Measurements from ENCODE around the gene RPS6KC1.
A peak's percentile ranks its signal among the peaks of the same experiment; 100 is the strongest.
"Not testable (repeated sequence)": the region's sequence is repeated elsewhere in the genome, so short reads cannot be mapped to it uniquely, and the experiment has no call there.

The RPS6KC1 gene

DNA sequence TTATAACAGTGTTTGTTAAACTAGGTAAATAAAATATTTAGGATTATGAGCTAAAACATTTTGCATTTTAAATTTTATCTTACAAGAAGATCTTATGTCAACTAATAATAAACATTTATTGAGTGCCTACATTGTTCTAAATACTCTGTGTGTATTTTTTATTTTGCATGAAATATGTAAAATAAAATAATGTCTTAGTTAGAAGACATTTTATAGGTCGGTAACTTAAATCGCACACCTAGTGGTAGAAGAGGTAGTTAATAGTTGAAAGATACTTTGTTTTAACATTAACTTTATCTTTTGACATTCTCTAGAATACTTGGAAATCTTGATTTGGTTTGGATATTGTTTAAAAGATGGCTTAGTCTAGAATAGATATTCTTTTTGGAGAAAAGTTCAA, 60.5 kb downstream of the RPS6KC1 start:
- DNase-seq = no peak

DNA sequence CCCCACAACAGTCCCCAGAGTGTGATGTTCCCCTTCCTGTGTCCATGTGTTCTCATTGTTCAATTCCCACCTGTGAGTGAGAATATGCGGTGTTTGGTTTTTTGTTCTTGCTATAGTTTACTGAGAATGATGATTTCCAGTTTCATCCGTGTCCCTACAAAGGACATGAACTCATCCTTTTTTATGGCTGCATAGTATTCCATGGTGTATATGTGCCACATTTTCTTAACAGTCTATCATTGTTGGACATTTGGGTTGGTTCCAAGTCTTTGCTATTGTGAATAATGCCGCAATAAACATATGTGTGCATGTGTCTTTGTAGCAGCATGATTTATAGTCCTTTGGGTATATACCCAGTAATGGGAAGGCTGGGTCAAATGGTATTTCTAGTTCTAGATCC, 61.7 kb downstream of the RPS6KC1 start:
- not testable (repeated sequence) for DNase-seq

DNA sequence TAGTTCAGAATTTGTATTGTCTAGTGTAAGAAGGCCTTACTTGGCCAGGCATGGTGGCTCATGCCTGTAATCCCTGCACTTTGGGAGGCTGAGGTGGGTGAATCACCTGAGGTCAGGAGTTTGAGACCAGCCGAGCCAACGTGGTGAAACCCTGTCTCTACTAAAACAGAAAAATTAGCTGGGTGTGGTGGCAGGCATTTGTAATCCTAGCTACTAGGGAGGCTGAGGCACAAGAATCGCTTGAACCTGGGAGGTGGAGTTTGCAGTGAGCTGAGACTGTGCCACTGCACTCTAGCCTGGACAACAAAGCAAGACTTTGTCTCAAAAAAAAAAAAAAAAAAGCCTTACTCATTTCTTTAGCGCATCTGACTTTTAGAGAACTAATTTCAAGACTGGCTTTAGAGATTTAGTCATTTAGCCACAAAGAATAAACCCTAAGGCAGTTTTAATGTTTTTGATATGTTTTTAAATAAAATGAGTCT, 66.7 kb downstream of the RPS6KC1 start:
- not testable (repeated sequence) for DNase-seq

DNA sequence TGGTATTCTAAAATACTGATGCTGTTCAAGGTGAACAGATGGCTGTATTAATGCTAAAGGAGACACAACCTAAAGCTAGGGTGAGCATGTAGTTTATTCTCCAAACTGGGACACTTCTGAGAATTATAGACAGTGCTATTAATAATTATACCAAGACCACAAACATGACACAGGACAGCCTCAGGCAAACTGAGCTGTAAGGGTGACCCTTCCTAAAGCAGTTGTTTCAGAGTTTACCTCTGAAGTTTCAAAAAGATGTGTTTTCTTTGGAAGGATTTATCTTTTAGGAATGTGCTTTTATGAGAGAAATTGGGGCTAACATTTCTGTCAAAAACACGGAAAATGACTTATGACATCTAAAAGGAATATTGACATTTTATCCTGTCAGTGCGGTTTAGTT, 68.8 kb downstream of the RPS6KC1 start:
- DNase-seq = no peak

DNA sequence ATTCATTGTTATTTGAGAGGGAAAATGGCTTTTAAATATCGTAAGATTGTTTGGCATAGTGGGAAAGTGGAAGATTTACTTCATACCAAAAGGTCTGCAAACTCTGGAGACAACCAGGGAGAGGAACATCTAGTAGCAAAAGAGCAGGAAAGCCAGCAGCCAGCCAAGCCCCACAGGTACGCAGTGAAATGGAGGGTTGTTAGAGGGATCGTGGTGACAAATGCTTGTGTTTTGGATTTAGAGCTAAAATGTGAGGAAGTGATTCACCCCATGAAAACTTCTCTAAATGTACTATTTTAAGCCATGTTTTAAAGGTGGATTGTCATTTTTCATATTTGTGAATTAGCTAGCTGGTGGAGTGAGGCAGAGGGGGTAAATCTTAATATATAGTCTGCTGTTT, 69.3 kb downstream of the RPS6KC1 start:
- DNase-seq = peak; percentile 13

DNA sequence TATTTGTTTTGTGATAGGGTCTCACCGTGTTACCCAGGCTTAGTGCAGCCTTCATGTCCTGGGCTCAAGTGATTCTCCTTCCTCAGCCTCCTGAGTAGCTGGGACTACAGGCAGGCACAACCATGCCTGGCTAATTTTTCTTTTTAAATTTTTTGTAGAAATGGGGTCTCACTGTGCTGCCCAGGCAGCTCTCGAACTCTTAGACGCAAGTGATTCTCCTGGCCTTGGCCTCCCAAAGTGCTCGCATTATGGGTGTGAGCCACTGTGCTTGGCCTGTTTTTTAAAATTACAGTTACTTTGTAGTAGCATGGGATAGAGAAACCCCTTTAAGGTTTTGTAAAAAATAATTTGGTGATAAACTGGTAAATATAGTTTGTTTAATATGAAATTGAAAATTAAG, 69.9 kb downstream of the RPS6KC1 start:
- DNase-seq = no peak

DNA sequence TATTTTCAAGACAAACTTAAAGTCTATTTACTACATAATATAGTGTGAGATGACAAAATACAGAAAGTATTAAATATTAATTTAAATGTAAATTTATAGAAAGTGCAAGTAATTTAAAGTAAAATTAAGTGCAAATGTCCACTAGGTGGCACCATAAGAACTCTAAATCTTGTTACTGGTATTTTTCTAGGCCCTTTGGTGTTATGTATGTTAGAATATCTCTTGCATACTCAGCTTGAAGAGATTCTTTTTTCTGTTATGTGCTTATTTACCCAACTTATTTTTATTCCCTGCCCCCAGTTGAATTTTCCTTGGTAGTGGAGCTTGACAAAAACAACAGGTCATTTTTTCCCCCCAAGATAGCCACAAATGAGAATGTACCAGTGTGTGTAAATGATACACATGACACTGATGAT, 71.5 kb downstream of the RPS6KC1 start:
- DNase-seq = peak; percentile 64

DNA sequence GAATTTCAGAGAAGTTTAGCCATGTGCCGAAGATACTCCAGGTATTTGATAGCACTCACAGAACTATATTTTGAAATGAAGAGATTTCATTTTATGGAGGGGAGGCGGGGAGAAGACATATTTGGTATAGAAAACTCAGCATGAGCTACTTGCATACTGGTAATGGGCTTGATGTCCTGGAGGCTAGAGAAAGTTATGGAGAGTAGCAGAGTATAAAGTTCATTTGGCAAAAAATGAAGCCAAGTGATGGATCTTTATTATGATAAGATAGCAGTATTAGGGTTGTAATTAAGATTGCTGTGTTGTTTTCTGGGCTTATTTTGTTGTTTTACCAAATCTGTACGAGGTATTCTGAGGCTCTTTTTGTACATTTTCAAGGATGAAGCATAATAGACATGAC, 72.0 kb downstream of the RPS6KC1 start:
- DNase-seq = no peak

DNA sequence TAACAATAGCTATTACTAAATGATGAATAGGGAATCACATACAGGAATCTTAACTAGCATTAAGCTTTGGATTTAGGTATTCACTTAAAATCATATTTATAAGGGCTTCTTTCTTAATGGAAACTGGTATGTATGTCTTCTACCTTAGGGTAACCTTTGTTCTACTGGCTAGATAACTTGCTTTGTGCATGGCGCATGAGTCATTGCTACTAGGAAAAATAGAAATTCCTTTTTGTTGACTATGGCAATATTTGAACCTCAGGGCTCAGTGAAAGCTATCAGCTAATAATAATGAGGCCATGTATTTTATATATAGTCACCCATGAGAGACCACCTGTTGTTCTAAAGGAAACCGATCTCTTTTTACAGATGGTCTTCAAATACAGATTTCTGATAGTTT, 72.5 kb downstream of the RPS6KC1 start:
- DNase-seq = peak; percentile 77

DNA sequence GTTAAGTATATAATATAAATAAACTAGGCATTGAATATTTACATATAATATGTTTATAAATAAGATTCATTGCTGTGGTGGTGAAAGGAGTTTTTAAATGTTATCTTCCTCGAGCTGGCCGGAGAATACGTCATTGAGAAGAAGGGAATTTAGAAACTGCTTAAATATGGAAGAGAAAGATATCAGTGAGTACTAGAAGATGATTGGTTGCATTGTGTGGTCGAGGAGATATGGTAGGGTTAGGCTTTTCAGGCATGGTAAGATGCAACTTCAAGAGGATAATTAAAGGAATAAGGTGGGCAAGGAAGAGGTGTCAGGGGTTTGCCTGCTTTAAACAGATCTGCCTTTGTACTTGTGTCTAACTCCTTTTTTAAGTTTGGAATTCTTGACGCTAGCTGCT, 73.5 kb downstream of the RPS6KC1 start:
- DNase-seq = no peak

DNA sequence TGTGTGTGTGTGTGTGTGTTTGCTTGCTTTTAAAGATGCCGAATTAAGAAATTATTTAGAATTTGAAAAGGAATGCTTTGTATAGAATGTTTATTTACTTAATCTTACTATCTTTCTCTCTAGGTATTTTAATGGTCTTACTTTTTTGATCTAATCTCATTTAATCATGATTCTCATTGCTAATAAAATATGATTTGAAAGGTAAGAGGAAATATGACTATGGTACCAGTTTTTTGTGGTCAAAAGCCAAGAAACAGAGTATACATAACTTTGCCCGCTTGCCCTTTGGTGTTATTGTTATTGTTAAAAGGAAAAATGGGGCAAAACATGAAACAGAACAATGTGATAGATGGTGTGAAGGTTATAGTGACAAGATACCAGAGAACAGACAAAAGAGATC, 74.6 kb downstream of the RPS6KC1 start:
- no peak for DNase-seq

DNA sequence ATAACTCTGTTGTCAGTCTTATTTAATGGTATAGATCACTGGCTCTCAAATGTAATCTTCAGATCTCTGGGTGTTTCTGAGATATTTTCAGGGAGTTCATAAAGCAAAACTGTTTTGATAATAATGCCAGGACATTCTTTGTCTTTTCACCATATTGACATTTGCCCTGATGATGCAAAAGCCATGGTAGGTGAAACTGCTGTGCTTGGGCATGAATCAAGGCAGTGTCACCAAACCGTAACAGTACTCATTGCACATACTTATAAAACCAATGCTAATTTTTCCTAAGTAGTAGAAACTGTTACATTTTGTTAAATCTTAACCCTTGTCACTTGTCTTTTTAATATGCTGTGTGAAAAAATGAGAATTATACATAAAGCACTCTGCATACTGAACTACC, 76.0 kb downstream of the RPS6KC1 start:
- DNase-seq = peak; percentile 57

DNA sequence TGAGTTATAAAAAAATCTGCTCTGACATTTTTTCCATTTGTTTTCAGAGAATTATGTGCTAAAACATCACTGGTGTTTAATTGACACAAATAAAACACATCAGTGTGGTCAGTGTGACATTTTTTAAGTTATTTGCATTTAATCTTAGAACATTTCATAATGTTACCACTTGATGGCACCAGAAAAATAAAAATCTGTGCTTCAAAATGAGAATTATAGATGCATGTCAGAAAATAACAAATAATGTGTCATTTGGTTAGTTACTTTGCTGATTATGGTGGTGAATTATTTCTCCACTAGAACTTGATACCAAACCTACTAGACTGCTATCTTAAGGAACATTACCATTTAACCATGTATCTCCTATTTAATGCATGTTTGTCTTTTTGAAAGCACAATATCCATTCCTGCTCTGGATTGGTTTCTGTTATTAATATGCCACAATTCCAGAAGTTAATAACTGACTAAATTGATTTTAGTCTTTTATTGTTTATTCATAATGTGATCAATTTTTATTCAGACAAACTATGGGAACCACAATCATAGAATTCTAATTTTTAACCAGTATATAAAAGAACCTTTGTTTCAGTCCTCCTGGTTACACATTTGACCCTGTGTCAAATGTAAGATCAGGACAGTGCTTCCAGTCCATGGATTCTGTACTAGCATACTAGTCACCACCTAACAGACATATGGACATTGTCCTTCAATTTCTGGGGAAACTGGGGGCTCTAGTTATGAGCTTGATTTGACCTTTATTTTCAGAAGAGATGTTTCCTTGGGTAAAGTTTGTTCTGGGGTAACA, 81.0 kb downstream of the RPS6KC1 start:
- no peak for DNase-seq

DNA sequence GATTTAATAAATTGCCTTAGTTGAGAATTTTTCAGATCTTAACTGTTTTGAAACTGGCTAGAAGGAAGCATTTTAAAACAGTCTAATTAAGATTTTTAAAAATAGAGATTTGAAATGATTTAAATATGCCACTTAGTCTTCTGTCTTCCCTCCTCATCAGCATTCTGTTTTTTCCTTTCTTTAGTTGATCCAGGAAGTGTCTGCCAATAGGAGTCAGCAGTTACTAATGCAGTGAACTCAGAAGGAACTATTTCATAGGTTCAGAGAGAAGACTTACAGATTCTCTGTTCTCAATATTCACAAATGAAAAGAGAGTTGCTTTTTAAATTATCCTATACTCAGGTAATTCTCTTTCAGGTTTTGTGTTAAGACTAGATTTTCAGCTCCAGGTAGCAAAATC, 84.5 kb downstream of the RPS6KC1 start:
- peak; percentile 36 for DNase-seq

DNA sequence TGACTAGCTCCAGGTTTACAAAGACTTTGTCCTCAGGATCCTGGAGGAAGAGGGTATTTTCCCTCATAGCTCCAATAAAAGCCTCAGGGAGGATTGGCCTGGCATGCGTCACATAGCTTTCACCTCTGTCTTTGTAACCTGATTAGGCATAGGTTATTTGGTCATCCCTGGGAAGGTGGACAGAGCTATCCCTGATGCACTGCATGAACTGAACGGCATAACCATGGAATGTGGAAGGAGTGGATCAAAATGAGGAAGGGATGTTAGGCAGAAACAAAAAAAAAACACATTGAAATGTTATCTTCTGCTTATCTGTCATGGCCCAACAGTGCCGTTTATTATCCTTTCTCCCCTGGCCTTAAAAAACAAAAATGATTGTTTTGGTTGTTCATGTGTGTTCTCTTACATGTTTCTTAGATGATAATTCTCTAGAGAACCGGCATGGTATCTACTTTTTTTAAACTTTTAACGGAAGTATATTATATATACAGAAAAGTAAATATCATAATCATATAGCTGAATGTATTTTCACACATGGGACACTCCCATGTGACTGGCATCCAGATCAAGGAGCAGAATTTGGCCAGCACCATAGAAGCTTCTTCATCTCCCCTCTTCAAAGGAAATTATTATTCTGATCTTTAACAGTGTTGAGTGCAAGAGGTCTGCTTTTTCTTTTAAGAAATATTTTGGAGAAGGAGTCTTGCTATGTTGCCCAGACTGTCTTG, 85.3 kb downstream of the RPS6KC1 start:
- DNase-seq = no peak

DNA sequence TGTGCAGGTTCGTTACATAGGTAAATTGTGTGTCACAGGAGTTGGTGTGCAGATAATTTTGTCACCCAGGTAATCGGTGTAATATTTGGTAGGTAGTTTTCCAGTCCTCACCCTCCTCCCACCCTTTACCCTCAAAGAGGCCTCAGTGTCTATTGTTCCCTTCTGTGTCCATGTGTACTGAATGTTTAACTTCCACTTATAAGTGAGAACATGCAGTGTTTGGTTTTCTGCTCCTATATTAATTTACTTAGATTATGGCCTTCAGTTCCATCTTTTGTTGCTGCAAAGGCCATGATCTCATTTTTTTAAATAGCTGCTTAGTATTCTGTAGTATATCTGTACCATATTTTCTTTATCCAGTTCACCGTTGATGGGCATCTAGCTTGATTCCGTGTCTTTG, 87.3 kb downstream of the RPS6KC1 start:
- DNase-seq = no peak

DNA sequence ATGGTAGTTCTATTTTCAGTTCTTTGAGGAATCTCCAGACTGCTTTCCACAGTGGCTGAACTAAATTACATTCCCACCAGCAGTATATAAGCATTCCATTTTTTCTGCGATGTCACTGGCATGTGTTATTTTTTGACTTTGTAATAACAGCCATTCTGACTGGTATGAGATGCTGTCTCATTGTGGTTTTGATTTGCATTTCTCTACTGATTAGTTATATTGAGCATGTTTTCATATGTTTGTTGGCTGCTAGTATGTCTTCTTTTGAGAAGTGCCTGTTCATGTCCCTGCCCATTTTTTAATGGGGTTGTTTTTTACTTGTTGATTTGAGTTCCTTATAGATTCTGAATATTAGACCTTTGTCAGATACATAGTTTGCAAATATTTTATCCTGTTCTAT, 87.9 kb downstream of the RPS6KC1 start:
- no peak for DNase-seq

DNA sequence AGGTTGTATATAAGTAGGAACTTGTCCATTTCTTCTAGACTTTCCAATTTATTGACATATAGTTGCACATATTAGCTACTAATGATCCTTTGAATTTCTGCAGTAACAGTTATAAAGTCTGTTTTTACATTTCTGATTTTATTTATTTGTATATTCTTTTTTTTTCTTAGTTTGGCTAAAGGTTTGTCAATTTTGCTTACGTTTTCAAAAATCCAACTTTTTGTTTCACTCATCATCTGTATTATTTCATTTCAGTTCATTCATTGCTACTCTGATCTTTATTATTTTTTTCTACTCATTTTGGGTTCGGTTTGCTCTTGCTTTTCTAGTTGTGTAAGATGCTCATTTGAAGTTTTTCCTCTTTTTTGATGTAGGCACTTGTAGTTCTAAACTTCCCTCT, 97.9 kb downstream of the RPS6KC1 start:
- no peak for DNase-seq

DNA sequence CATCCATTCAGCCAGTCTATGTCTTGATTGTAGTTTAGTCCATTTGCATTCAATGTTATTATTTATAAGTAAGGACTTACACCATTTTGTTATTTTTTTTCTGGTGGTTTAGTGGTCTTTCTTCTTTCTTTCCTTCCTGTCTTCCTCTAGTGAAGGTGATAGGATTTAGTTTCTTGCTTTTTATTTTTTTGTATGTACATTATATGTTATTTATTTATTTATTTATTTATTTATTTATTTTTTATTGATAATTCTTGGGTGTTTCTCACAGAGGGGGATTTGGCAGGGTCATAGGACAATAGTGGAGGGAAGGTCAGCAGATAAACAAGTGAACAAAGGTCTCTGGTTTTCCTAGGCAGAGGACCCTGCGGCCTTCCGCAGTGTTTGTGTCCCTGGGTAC, 99.0 kb downstream of the RPS6KC1 start:
- DNase-seq = not testable (repeated sequence)

DNA sequence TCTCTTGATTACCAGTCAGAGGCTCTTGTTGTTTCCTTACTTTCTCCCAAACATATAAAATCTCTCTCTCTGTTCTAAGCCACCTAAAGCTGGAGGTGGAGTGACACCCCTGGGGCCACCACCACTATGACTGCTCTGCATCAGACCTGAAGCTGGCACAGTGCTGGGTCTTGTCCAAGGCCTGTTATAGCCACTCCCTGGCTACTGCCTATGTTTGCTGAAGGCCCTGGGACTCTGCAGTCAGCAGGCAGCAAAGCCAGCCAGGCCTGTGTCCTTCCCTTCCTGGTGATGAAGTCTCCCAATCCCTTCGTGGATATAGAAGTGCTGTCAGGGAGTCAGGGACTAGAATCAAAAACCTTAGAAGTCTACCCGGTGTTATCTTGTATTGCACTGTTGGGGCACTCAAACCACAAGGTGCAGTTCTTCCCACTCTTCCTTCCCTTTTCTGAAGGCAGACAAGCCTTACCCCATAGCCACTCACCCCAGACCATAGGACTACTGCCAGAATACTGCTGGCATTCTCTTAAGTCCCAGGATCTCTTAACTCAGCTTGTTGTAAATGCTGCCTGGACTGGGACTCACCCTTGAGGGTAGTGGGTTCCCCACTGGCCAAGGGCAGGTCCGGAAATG, 103.1 kb downstream of the RPS6KC1 start:
- DNase-seq = no peak

DNA sequence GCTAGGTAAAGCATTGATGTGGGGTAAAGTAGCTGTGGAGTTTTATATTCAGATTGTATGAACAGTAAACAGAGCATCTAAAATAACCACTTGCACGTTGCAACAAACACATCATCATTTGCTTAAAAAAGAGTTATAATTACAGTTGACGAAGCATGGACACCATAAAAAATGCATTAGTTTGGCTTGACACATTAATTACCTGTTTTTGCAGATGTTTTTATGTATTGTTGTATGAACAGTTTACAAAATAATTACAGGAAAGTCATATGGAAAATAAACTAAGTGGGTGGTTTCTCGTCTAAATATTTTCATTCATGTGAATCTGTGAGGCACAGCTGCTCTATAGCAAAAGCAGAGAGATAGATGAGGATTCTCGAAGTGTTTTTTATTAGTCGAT, 108.3 kb downstream of the RPS6KC1 start:
- no peak for DNase-seq

DNA sequence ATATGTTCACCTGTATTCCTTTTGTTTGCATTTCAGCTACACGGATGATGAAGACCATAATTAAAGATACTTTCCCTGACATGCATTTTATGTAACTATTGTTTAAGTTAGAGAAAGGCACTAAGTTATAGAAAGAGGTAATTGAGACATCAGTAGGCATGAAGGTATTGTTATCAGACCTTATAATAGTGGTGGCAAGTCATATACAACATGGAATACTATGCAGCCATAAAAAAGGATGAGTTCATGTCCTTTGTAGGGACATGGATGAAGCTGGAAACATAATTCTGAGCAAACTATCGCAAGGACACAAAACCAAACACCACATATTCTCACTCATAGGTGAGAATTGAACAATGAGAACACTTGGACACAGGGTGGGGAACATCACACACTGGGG, 109.4 kb downstream of the RPS6KC1 start:
- not testable (repeated sequence) for DNase-seq

DNA sequence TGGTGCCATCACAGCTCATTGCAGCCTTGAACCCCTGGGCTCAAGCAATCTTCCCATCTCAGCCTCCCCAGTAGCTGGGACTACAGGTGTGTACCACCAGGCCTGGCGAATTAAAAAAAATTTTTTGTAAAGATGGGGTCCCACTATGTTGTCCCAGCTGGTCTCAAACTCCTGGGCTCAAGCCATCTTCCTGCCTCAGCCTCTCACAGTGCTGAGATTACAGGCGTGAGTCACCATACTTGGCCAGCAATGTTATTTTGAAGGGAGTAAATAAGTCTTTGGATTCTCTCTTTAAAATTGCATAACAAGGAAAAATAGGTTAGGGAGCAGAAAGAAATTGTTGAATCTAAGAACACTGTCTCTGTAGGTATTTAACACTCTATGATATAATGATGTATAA, 111.3 kb downstream of the RPS6KC1 start:
- peak; percentile 62 for DNase-seq

DNA sequence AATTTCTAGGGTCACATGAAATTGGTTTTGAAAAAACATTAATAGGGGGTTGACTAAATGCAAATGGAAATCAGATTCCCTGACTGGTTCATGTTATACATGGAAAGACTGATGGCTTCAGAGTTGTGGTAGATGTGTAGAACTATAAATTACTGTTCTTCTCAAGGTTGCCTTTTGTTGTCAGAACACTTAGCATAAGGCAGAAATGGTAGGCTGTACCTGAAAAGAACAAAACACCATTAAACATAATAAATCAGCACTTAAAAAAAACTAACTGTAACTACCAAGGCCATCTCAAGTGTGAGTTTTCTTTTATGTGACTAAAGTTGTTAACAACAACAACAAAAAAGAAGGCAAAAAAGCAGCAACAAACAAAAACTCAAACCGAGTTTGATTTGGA, 111.8 kb downstream of the RPS6KC1 start:
- no peak for DNase-seq

Data from HCEC 1CT (cell line).